GM19351 (cell line): ENCODE data around the gene TARP.

Experiments
- ATAC-seq: cut with Tn5 transposase; IDR thresholded peaks from one replicate; pipeline ENCODE4 v1.9.1; 2021; ENCODE audit warnings: mild to moderate bottlenecking, moderate library complexity; ENCODE audit not compliant: unreplicated experiment

The TARP gene

DNA sequence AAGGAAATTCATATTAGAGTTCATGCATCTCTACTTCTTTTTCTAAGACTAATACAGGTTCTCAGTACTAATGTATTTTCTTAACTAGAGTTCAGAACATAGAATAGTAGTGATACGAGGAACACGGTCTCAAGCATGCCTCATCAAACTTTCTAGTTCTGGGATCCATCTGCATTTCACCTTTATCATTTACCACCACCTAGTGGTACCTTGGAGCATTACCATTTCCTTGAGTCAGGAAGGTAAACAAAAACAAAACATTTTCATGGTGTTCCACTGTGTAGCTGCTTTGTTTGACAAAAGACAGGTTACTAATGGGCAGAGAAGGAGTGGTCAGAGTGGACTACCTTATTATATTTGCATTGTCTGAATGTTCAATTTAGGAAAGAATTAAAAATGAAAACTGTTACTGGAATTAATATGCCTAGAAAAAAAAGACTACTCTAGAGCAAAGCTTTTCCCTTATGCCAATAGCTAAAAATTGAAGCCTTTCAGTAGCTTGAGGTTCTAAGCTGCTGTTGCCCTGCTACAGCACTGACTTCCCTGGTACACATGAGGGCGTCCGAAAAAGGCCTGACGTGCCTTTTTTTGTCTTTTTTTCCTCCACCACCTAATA, 50.8 kb downstream of the TARP start:
- ATAC-seq, result peak; percentile 75

DNA sequence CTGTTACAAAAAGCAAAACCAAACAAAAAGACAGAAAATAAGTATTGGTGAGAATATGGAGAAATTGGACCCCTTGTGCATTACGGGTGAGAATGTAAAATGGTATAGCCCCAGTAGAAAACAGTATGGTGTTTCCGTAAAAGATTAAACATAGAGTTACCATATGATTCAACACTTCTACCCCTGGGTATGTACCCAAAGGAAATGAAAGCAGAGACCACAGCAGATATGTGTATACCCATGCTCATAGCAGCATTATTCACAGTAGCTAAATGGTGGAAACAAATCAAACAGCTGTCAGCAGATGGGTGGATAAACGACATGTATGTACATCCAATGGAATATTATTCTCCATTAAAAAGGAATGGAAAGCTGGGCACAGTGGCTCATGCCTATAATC, 53.0 kb downstream of the TARP start:
- ATAC-seq, result no peak

DNA sequence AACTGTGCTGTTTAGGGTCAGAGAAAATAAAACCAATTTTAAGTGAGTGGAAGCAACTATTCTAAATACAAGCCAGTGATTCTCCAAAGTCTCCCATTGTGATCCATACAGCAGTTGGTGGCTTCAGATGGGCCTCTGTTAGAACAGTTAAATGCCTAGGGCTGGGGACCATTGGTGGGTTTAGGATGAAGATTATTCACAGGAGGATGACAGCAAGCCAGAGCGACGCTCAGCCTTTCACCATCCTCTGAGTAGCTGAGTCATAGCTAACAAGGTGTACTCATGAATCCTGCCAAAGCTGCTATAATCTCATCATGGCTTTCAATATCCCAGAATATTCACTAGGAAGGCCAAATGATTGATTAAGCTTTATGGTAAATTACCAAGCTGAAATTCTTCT, 55.8 kb downstream of the TARP start:
- no peak for ATAC-seq

DNA sequence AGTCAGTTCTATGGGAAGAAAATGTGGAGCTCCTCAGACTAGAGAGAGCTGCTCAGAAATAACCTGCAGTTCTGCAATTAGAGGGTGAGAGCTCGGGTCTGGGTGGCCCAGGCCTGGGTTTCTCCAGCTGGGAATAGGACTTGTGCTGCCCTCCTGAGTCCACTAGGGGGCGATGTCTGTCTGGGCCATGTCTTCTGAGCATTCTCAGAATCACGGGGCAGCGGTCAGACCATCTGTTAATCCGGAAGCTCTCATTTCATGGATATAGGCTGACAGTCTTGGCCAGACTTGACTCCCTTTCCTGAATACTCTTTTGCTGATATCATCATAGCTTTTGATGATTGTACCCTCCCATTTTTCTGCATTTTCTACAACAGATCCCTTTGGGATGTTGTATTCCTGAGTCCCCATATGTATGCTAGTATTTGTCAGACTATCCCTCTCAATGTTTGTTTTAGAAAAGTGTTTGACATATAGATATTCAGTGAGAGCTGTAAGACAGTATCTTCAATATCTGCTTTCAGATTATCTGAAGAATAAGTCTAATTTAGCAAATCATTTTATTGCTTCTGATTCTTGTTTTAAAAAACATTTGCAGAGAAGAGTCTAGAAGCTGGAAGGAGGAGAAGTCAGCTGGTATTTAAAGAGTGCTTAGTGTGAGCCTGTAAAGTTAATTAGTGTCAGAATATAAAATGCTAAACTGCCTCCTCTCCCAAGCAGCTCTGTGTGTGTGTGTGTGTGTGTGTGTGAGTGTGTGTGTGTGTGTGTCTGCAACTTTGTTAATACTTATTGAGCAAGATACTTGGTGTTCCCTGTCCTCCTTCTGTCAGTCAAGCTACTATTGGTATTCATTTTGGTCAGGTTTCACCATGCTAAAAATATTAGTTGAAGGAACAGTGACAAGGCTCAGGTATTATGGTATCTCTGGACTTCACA, 57.4 kb downstream of the TARP start:
- ATAC-seq, result peak; percentile 97

DNA sequence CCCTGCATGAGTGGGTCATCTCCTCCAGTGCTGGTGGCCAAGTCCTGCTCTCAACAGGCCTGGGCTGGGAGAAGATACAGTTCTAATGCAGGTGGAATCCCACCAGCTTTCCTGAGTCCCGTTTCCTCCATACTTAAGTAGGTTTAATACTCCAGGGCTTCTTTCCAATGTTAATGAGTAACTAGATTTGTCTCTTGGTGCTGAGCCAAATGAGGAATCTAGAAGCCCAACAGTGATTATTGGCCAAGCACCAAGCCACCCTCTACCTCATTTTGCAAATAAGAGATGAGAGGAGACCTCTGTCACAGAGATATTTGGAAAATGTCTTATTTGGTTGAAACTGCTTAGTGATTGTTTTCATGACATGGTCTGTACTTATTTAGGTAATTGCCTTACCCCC, 58.3 kb downstream of the TARP start:
- no peak for ATAC-seq

DNA sequence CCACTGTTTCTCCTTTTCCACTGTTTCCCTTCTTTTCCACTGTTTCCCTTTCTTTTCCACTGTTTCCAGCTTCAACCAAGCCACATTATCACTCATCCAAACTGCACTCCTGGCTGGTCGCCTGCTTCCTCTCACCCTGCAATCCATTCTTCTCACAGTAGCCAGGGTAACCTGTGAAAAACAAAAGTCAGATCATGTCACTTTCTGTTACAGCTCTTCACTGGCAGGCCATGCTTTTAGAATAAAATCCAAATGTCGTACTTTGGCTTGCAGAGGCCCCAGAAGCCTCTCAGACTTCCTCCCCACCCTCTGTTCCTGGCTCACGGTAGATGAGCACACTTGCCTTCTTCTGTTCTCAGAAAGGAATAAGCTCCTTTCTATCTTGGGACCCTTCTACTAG, 61.5 kb downstream of the TARP start:
- ATAC-seq, result no peak

DNA sequence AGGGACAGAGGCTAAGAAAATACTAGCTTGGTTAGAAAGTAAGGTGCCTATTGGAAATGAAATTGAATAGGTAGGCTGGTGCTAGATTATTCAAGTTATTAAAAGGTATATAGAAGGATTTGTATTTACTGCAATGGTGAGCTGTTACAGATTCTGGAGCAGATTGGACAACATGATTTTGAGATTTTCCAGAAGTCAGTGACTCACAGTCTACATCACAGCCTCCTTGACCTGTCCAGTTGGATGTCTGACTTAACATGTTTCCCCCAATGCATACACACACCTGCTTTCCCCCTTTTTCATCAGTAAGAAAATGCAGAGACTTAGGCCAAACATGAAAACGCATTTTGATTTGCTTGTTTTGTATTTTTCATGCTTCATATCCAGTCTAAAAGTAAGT, 62.0 kb downstream of the TARP start:
- no peak for ATAC-seq
